Ureter (tissue), 1 donor: Measurements from ENCODE around the gene SLC1A2. TPM values are rescaled to one million over a fixed set of nuclear protein-coding genes. Genes with fewer than 3 reads are reported as not detected.
"Not testable (repeated sequence)": the region's sequence is repeated elsewhere in the genome, so short reads cannot be mapped to it uniquely, and the experiment has no call there.

Experiments used
- DNase-seq: peaks from one replicate; pipeline ENCODE4 v3.0.0-alpha.2; 2020; ENCODE audit warnings: low spot score
- total RNA-seq: library from RNA; stranded (reverse); gene quantifications from one replicate; pipeline ENCODE4 v1.2.4, GENCODE V29; 2023
- donor health status: DM: yes; HTN: yes; CAD: no.

The SLC1A2 gene
- total RNA-seq, 1 donor from 2014 or later, result 2.4 TPM

DNA sequence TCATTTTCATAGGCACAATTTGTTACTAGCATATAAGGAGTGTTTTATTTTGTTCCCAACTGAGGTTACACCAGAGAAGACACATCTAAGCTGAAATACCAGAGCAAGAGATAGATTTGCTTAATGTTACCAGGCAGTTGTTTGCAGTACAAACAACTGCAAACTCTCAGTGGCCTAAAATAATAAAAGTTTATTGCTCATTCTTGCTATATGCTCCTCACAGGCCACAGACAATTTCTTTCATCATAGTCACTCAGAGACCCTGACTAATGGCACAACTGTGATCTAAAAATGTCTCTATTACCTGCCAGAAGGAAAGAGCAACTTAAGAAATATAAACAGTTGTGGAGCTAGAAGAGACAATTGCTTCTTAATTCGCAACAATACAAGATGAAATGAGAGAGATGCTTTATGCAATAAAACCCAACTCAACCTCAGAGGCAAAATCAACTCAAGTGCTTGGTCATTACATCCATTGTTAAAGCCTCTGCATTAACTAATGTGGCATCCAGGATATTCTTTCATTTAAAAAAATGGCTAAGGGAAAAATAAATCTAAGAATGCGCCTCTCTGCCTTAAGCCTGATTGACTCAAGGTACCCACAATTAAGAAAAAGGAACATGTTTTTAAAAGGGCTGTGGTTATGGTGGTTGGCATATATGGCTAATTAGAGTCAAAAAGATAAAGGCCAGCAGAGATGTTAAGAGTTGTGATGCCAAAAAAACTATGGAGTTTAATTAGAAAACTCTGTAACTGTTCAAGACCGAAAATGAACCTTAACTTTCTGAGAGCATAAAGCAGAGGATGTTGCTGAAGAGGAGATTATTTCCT, 176.7 kb downstream of the SLC1A2 start:
- DNase-seq, result no peak

DNA sequence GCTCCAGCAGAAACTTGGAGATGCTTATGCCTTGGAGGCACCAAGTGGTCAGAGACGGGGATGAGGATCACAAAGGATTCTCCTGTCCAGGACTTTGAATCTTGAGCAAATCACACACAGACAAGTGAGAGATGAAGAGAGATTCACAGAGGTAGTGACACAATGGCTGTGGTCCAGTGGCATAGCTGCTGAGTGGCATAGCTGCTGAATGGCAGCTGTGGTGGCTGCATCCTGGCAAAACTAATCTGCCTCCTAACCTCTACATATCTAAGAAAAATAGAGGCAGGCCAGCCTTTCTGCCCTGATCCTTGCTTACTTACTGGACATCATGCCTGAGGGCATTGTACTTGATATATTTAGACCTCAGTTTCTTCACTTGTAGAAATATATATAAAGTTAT, 177.8 kb downstream of the SLC1A2 start:
- DNase-seq, result no peak

DNA sequence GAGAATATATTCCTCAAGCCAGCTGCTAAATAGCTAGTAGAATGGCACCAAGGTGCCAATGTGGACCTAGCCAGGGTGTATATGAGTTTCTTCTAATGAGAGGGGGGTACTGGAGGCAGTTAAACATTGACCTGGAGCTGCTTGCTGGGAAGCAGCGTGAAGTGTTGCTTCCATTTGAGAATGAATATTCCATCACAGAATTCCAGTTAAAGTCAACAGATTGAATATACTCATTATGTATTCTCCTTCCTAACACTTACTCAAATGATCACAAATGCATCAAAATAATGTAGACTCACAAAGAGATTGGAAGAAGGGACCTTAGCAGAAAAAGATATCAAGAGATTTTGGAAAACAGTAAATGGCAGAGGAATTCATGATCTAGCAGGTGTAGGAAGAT, 178.3 kb downstream of the SLC1A2 start:
- DNase-seq, result no peak

- DNase-seq, result no peak
These were observed 179.8 kb downstream of the SLC1A2 start for GRCh38 chr11:35239471-35240075.

GRCh38 chr11:35238882-35239281, 180.5 kb downstream of the SLC1A2 start:
- no peak for DNase-seq

- no peak for DNase-seq
These were observed 181.3 kb downstream of the SLC1A2 start for GRCh38 chr11:35237860-35238715.

DNA sequence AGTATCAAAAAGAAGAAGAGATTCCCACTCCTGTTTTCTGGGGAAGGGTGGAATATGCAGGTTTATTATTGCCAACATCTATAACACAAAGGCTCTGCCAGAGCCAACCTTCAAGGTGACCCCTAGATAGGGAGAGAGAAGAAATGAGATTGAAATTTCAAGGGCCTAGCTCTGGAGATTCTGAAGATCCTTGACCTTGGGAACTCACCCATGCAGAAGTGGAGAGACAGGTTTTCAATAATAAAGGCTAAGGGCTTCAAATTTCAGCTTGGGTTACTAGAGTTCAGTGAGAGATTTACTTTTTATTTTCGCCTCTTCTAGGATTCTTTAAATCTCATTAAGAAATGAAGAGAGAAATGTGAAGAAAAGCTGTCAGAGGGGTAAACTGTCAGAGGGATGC, 182.0 kb downstream of the SLC1A2 start:
- no peak for DNase-seq

GRCh38 chr11:35236667-35237003, 182.7 kb downstream of the SLC1A2 start:
- DNase-seq, result no peak

DNA sequence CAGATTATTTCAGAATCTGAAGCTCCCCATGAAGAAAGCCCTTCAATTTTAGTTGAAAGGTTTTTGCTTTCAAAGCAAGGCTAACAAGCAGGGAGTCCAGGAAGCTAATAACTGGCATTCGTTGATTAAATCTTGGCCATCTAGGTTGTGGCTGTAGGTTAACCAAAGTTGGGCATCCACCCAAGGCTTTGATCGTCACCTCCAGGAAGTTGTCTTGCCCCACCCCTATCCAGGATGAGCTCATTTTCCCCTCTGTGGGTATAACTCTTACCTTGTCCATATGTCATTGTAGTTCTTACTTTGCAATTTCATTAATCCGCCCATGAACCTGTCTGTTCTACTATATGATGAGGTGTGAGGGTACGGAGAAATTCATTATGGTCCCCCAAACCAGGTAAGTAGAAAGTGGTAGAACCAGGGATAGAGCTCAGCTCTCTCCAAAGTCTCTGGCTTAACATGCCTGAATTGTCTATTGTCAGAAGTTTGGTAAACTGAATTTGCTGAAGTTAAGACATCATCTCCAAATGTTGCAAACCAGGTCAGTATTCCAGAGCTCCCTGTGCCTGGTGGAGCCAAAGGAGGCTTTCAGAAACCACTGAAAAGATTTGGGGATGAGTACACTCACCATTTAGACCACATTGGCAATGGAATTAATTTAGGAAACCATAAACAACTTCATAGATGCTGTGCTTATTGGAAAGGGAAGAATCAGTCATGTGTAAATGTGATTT, 183.3 kb downstream of the SLC1A2 start:
- no peak for DNase-seq

- no peak for DNase-seq
These were observed 183.9 kb downstream of the SLC1A2 start for GRCh38 chr11:35235498-35235897.

GRCh38 chr11:35235157-35235468, 184.2 kb downstream of the SLC1A2 start:
- DNase-seq, result no peak

- no peak for DNase-seq
These were observed 184.8 kb downstream of the SLC1A2 start for GRCh38 chr11:35234460-35235156.

DNA sequence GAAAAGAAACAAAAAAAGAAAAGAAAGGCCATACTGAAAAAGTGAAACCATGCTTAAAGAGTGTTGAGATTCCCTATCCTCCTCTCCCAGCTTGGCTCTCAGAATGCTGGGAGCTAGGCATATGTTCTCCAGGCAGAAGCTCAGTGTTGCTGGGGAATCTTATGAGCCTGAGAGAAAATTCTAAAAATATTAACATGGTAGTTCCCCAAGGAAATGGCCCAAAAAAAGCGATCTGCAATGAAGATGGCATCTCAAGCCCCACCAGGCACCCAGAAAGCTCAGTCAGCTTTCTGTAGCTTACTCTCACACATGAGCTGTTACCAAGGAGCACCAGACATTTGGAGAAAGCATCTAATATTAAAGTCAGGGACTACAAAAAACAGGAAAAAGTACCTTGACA, 185.8 kb downstream of the SLC1A2 start:
- no peak for DNase-seq

- no peak for DNase-seq
These were observed 186.4 kb downstream of the SLC1A2 start for GRCh38 chr11:35232891-35233330.

DNA sequence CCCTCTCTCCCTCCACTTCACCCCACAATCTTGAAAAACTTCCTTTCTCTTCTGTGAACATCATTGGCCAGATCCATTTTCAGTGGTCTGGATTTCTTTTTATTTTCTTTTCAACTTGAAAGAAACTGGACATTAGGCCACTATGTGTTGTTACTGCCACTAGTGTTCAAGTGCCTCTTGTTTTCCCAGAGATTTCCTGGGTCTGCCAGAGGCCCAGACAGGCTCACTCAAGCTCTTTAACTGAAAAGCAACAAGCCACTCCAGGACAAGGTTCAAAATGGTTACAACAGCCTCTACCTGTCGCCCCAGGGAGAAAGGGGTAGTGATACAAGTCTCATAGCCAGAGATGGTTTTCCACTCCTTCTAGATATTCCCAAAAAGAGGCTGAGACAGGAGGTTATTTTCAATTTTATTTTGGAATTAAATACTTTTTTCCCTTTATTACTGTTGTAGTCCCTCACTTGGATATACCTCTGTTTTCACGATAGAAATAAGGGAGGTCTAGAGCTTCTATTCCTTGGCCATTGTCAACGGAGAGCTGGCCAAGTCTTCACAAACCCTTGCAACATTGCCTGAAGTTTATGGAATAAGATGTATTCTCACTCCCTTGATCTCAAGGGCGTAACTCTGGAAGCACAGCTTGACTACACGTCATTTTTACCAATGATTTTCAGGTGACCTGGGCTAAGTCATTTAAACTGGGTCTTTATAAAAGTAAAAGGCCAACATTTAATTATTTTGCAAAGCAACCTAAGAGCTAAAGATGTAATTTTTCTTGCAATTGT, 188.1 kb downstream of the SLC1A2 start:
- DNase-seq, result no peak

- no peak for DNase-seq
These were observed 189.0 kb downstream of the SLC1A2 start for GRCh38 chr11:35230388-35230787.

DNA sequence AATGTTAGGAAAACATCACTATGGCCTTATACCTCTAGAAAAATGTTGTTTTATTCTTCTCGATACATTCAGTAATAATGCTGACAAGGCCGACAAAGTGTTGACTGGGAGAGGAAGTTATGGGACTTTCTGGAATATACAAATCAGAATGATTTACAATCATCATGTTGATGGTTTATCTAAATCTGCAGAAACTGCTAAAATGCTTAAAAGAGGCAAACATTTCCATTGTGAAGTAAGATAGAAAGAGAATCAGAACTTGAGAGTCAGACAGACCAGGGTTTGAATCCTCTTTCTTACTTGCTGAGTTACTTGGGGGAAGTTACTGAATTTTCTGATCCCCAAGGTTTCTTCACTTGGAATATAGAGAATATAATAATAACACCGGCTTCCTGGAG, 191.0 kb downstream of the SLC1A2 start:
- DNase-seq, result no peak

- no peak for DNase-seq
These were observed 191.6 kb downstream of the SLC1A2 start for GRCh38 chr11:35227576-35228327.

DNA sequence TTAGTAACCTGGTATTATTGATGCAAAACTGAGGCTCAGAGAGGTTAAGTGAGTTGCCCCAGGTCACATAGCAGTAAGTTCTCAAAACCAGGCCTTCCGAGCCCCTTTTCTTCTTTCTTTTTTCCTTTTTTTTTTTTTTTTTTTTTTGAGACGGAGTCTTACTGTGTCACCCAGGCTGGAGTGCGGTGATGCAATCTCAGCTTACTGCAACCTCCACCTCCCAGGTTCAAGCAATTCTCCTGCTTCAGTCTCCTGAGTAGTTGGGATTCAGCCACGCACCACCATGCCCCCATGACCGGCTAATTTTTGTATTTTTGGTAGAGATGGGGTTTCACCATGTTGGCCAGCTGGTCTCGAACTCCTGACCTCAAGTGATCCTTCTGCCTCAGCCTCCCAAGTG, 192.6 kb downstream of the SLC1A2 start:
- DNase-seq, result not testable (repeated sequence)
